Measurements from ENCODE around the gene EEF1B2. TPM values are rescaled to one million over a fixed set of nuclear protein-coding genes. Genes with fewer than 3 reads are reported as not detected.
"Not testable (repeated sequence)": the region's sequence is repeated elsewhere in the genome, so short reads cannot be mapped to it uniquely, and the experiment has no call there.

EEF1B2 gene
- total RNA-seq, 1 donor from 2014 or later = 223 TPM

GRCh38 chr2:206204710-206205109 lies 45.0 kb downstream of the EEF1B2 start:
- DNase-seq (ENCODE audit: low spot score) = no peak
- intact Hi-C loops (cut with DNase I) = no loop called here

- DNase-seq (ENCODE audit: low spot score); intact Hi-C loops (cut with DNase I): not testable (repeated sequence)
Observed at GRCh38 chr2:206207316-206207715, 47.6 kb downstream of the EEF1B2 start.

- no peak for DNase-seq (ENCODE audit: low spot score)
- intact Hi-C loops (cut with DNase I) = no loop called here
Observed at GRCh38 chr2:206208900-206209299, 49.2 kb downstream of the EEF1B2 start.

- intact Hi-C loops (cut with DNase I) = no loop called here
- no peak for DNase-seq (ENCODE audit: low spot score)
Observed at GRCh38 chr2:206211657-206212255, 52.1 kb downstream of the EEF1B2 start.

Other genes with a start within 250 kb of the EEF1B2 start
- 20.8 TPM for gene INO80D, start 73.7 kb upstream of the EEF1B2 start, total RNA-seq
- 388 TPM for gene NDUFS1, start 451 bp upstream of the EEF1B2 start, total RNA-seq
- gene ZDBF2, start 114.8 kb downstream of the EEF1B2 start, total RNA-seq = 15.4 TPM